Large intestine (tissue), 3 donors: ENCODE measurements around the gene PYGM. TPM values are rescaled to one million over a fixed set of nuclear protein-coding genes. Genes with fewer than 3 reads are reported as not detected.

Source experiments
- DNase-seq, 2 donors: peaks; one replicate each; pipeline versions ENCODE4 v3.0.0 to v3.0.0-alpha.2; 2013
- H3K27ac ChIP-seq: one replicate; pipeline ENCODE4 v1.5.1; 2013; ENCODE audit warnings: low read length
- H3K27me3 ChIP-seq: 2 replicates; pipeline ENCODE4 v1.6.1; 2013; ENCODE audit warnings: low read length; ENCODE audit not compliant: control insufficient read depth, insufficient read depth
- H3K36me3 ChIP-seq: 2 replicates; pipeline ENCODE4 v1.6.1; 2013; ENCODE audit warnings: low read length; ENCODE audit not compliant: control insufficient read depth, insufficient read depth
- H3K4me1 ChIP-seq: one replicate; pipeline ENCODE4 v1.6.1; 2013; ENCODE audit warnings: low read length; ENCODE audit not compliant: control insufficient read depth, insufficient read depth
- H3K4me3 ChIP-seq: one replicate; pipeline ENCODE4 v1.5.1; 2013; ENCODE audit warnings: low read length
- H3K9me3 ChIP-seq: one replicate; pipeline ENCODE4 v1.6.1; 2013; ENCODE audit warnings: mild to moderate bottlenecking, low read depth, low read length, moderate library complexity; ENCODE audit not compliant: control insufficient read depth
- WGBS: methylation state at CpG from one replicate; pipeline ENCODE4 v1.1.5; 2013; ENCODE audit warnings: low lambda C conversion rate; ENCODE audit not compliant: insufficient coverage; 5-methylcytosine and 5-hydroxymethylcytosine counted together
- polyA plus RNA-seq: library from polyadenylated mRNA; unstranded; fragments of 120-200 nt; gene quantifications from one replicate; pipeline ENCODE4 v1.2.1, GENCODE V29; 2013

PYGM gene
- polyA plus RNA-seq, 1 donor = 2.4 TPM

- peak in 1 of 2 donors; percentile 46 for DNase-seq
- Histone ChIP-seq H3K27me3 (peaks cover 81% of the 10 kb centered on the region), H3K4me1 (peaks cover 36% of the 10 kb centered on the region), H3K27ac (no peak within 1 kb of the TSS), H3K9me3 (peaks cover 12% of the 10 kb centered on the region), H3K36me3 (no peaks in the 10 kb centered on the region), H3K4me3 (peak within 1 kb of the TSS; percentile 39)
- no CpG with 5 or more reads among the region's 57 CpGs for WGBS
Observed at GRCh38 chr11:64743591-64744543, 15.9 kb downstream of the PYGM start, which contains the start of gene RASGRP2. TSS of gene RASGRP2 (minus strand) at chr11:64744142. CDS start at chr11:64742866, 1,276 bp downstream.

DNA sequence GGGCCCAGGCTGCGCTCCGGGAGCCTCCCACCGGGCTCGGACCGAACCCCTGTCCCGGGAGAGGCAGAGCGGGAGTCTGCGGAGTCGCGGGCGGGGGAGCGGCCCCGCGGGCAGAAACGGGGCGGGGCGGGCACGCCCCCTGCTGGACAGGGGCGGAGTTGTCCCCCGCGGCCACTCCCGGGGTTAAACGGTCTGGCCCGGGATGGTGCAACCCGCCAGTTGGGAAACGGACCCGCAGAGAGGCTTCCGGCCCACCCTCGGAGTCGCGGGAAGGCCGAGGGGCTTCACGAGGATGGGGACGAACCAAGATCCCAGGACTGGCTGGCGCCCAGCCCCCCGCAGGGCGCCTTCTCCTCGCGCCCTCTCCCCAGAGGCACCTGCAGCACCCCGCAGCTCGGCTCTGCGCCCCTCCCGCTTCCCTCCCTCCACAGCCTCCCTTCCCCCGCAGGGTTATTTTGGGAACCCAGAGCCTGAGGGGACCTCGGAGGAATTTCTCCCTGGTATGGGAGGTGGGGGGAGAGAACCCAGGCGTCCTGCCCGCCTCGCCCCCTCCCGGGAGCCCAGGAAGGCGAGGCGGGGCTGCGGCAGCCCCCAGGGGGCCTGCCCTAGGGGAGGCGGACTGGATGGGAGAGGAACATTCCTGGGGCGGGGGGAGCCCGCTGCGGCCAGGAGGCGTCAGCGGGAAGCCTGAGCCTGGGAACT, 16.7 kb downstream of the PYGM start:
- Histone ChIP-seq H3K4me1 (peaks cover 36% of the 10 kb centered on the region), H3K36me3 (no peaks in the 10 kb centered on the region), H3K27me3 (peaks cover 83% of the 10 kb centered on the region), H3K4me3 (peak overlapping the region; percentile 38), H3K27ac (no peak overlapping the region), H3K9me3 (peaks cover 12% of the 10 kb centered on the region)
- no CpG with 5 or more reads among the region's 58 CpGs for WGBS
- peak in 1 of 2 donors; percentile 64 for DNase-seq

GRCh38 chr11:64742087-64742888, 17.5 kb downstream of the PYGM start:
- Histone ChIP-seq H3K36me3 (no peaks in the 10 kb centered on the region), H3K4me3 (peak overlapping the region; percentile 38), H3K27ac (no peak overlapping the region), H3K9me3 (peaks cover 12% of the 10 kb centered on the region), H3K4me1 (peaks cover 36% of the 10 kb centered on the region), H3K27me3 (peaks cover 80% of the 10 kb centered on the region)
- no CpG with 5 or more reads among the region's 54 CpGs for WGBS
- peak in 1 of 2 donors; percentile 84 for DNase-seq

GRCh38 chr11:64741375-64742086, 18.2 kb downstream of the PYGM start:
- no peak overlapping the region for H3K27ac ChIP-seq
- H3K4me1 ChIP-seq = peaks cover 36% of the 10 kb centered on the region
- peak in 1 of 2 donors; percentile 26 for DNase-seq
- WGBS = no CpG with 5 or more reads among the region's 24 CpGs
- peaks cover 12% of the 10 kb centered on the region for H3K9me3 ChIP-seq
- peak overlapping the region; percentile 38 for H3K4me3 ChIP-seq
- H3K36me3 ChIP-seq = no peaks in the 10 kb centered on the region
- peaks cover 72% of the 10 kb centered on the region for H3K27me3 ChIP-seq

DNA sequence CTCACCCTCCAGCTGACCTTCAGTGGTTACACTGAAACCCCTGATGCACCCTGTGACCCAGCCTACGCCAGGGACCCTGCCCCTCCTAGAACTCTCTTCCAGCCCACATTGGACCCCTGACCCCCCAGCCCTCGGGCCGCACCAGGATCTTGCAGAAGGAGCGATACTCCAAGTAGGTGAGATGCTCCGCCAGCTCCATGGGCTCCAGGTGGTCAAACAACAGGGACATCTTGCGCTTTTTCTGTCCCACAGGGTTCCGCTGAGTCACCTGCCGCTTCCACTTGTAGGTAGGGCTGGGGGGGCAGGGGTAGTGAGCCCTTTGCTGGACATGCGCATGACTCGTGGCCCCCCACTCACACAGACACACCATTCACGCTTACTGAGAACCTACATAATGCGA, 19.9 kb downstream of the PYGM start:
- no peaks in the 10 kb centered on the region for H3K36me3 ChIP-seq
- H3K9me3 ChIP-seq = peaks cover 12% of the 10 kb centered on the region
- H3K27me3 ChIP-seq = peaks cover 55% of the 10 kb centered on the region
- peaks cover 28% of the 10 kb centered on the region for H3K4me1 ChIP-seq
- no peak for DNase-seq
- H3K27ac ChIP-seq = no peak overlapping the region
- no CpG with 5 or more reads among the region's 12 CpGs for WGBS
- H3K4me3 ChIP-seq = no peak overlapping the region

DNA sequence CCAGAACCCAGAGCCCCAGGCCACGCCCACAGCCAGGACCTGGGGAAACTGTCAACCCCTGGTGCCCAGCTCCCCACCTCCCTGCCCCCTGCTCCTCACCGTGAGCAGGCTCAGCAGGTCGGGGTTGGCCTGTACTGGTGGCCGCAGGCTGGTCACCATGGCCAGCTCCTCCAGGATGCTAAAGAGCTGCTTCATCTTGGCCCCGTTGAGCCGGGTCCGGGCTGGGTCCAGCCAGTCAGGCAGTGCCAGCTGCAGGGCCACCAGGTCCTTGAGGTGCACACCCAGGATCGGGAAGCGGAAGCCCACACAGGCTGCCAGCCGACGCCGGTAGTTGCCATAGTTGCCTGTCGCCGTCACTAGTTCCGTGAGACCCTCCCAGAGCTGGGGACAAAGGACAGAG, 23.1 kb downstream of the PYGM start:
- peaks cover 3% of the 10 kb centered on the region for H3K4me1 ChIP-seq
- no peak for DNase-seq
- H3K36me3 ChIP-seq = no peaks in the 10 kb centered on the region
- no peak overlapping the region for H3K27ac ChIP-seq
- peaks cover 28% of the 10 kb centered on the region for H3K27me3 ChIP-seq
- no peaks in the 10 kb centered on the region for H3K9me3 ChIP-seq
- no peak overlapping the region for H3K4me3 ChIP-seq
- WGBS = no CpG with 5 or more reads among the region's 15 CpGs

DNA sequence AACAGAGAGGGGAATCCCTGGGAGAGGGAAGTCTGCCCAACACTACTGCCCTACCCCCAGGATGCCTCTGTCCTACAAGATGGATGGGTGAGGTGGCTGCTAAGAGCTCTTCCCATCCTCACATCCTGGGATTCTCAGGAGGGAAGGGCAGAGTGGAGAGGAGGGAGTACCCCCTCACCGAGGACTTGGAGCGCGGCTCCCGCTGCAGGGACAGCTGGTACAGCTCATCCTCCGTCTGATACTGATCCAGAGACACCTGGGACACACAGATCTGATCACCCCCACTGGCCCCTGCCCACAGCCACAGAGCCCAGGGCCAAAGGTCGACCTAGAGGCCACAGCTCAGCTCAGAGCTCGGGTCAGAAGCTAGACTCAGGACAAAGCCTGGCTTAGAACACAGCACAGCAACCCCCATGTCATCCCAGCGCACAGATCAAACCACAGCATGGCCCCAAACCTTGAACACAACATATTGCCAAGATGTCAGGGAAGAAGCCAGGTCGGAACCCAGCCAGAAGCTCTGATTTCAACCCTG, 24.0 kb downstream of the PYGM start:
- Histone ChIP-seq H3K9me3 (no peaks in the 10 kb centered on the region), H3K27ac (no peak overlapping the region), H3K4me1 (no peaks in the 10 kb centered on the region), H3K36me3 (no peaks in the 10 kb centered on the region), H3K4me3 (no peak overlapping the region), H3K27me3 (peaks cover 19% of the 10 kb centered on the region)
- DNase-seq = no peak
- WGBS = no CpG with 5 or more reads among the region's 9 CpGs

- Histone ChIP-seq H3K9me3 (no peaks in the 10 kb centered on the region), H3K27ac (no peak overlapping the region), H3K27me3 (peaks cover 18% of the 10 kb centered on the region), H3K36me3 (no peaks in the 10 kb centered on the region), H3K4me3 (no peak overlapping the region), H3K4me1 (no peaks in the 10 kb centered on the region)
- DNase-seq = no peak
- WGBS = no CpG with 5 or more reads among the region's 23 CpGs
Observed at GRCh38 chr11:64734811-64735724, 24.7 kb downstream of the PYGM start.

- H3K9me3 ChIP-seq = no peaks in the 10 kb centered on the region
- WGBS = no CpG with 5 or more reads among the region's 3 CpGs
Observed at GRCh38 chr11:64731601-64732000, 28.2 kb downstream of the PYGM start.

More at GRCh38 chr11:64731601-64732000, 28.2 kb downstream of the PYGM start:
- DNase-seq = no peak
- H3K4me1 ChIP-seq = no peaks in the 10 kb centered on the region
- no peaks in the 10 kb centered on the region for H3K36me3 ChIP-seq
- H3K27ac ChIP-seq = no peak overlapping the region
- H3K4me3 ChIP-seq = no peak overlapping the region
- H3K27me3 ChIP-seq = peaks cover 7% of the 10 kb centered on the region
